ENCODE results near the gene NREP.

NREP gene

DNA sequence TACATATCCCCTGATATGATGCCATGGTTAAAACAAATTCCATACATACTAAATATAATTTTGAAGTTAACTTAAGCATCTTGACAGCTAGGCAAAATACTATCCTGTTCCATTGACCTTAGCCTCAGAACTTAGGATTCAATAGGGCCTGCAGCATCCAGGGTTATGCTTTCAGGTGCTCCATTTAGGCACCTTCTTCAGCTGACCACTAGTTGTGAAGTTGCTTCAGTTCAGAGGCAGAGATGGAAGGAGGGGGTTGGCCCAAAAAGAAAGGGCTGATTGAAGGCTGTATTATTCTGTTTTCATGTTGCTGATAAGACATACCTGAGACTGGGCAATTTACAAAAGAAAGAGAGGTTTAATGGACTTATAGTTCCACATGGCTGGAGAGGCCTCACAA, 7.0 kb upstream of the NREP start:
- no peak for DNase-seq

DNA sequence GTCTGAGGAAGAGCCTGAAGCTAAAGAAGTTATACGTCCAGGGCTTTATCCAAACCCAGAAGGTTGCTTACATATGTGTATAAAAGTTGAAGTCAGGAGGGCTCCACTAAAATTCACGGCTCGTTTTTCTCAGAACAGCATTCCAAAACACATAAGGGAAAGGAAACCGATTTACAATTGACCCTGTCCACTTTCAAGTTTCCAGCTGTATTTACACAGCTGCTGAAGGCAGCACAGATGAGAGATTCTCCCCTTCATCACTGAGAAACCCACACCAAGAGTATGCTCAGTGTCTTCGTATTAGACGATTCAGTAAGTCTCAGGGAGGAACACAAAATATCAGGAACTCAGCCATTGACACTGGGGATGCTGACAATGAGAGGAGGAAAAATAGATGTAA, 5.9 kb upstream of the NREP start:
- no peak for DNase-seq

DNA sequence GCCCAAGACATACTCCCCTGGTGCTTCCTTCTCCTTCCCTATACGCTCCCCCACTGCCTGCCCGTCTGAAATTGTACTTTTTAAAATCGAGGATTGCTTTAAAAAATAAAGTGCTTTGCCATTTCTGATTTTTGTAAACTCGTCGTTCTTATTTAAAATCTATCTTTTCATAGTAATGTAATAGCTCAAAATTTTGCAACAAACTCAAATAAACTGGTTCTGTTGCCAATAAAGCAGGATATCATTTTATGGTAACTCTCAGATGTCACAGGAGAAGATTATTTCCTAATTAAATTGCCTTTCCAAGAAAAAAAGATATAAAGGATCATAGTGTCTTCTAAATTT, 1.3 kb upstream of the NREP start:
- DNase-seq, result no peak

DNA sequence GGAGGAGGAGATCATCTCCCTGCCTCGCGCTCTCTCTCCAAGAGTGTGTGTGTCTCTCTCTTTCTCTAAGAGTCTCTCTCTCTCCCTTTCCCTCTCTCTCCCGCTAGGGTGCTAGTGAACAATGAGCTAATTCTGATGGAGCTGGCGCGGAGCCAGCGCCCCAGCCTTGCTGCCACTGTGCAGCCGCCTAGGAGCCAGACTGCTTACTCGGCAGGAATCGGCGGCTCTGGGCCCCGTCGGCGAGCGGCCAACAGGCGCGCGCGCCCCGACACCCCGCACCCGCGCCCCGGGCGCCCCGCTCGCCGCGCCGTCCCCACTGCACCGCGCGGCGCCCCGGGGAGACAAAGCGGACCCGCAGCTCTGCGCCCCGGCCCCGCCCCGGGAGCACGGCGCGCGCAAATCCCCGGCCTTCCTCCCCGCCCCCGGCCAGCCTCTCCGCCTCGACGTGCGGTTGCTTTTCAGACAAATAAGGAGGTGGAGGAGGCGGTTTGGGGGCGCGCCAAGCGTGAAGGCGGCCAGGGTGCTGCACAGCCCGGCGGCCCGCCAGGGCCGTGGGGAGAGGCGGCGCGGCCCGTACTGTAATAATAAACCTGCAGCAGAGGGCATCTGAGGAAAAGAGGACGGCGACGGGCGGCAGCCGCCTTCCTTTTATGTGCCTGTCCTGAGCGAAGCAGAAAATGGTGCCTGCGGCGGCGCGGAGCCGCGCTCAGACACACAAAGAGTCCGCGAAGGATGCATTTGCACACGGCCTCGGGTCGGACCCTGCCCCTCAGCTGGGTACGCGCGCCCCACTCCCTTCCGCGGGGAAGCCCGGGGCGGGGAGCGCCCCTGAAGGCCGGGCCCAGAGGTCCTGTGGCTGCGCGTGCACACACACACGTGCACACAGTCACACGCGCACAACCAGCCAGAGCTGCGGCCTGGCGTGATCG, 625 bp upstream of the NREP start:
- DNase-seq, result peak; percentile 85 to 93

DNA sequence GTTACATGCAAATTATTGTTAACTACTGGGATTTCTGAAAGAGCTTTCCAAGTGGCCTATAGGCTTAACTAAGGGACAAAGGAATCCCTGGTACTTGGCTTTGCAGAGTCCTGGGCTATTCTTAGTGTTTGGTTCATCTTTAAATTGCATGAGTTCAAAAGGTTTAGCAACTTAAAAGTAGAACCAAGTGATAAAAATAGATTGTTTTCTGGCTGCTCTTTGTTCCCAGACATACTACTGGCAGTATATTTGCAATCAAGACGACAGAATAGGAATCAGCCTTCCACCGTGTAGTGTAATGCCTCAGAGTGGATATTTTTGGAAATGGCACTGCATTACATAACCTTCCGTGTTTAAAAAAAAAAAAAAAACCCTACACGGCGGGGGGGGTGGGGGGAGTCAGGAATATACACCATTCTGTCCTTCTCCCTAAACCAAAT, 1.0 kb downstream of the NREP start:
- peak; percentile 32 to 48 for DNase-seq

DNA sequence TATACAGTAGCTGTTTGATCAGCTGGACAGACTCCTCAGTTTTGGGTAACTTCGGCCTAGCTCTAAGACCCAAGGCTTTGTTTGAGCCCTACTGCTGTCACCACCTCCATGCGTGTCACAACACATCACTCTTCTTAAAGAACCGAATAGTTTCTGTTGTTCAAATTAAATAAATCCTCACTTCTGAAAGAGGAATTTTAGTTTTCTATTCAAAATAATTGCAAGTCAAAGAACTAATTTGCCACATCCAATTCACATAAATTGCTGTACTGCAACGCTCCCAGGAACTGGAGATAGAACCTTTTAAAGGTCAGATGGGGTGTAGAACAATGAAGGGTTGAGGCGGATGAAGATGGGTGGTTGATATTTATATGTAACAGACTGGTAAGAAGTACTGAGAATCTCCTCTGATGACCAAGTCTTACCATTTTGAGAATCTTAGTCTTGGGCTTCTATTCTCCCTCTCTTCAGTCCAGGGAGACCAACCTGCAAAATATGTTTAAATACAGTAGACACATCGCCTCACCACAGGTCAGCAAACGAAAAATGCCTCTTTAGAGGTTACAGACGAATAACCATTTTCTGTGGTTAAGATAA, 1.6 kb downstream of the NREP start:
- no peak for DNase-seq

DNA sequence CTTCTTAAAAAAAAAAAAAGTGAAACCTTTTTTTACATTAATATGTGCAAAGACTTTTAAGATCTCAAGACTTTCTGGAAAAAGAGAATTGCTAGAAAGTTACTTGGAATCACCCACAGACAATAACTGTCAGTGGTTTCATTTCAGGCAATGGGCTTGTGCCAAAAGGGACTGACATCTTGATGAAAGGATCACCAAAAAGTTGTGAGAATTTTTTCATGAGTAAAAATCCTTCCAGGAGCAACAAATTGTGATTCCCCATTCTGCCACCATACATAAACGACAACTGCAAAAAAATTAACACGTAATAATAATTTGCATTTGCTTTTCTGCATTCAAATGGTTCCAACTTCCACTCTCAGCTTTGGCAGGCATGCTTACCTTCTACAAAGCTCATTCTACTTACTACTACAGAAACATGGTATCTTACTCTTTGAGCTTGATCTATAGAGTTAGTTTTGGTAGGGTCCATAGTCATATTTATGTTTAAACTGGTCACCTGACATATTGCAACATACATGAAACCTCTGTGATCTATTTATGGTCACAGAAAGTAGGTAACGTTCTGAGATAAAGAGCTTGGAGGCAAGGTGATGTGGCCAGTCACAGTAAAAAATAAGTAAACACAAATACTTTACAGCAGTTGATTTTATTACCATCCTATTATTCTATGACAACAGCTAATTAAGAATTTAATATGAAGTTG, 3.0 kb downstream of the NREP start:
- no peak for DNase-seq

DNA sequence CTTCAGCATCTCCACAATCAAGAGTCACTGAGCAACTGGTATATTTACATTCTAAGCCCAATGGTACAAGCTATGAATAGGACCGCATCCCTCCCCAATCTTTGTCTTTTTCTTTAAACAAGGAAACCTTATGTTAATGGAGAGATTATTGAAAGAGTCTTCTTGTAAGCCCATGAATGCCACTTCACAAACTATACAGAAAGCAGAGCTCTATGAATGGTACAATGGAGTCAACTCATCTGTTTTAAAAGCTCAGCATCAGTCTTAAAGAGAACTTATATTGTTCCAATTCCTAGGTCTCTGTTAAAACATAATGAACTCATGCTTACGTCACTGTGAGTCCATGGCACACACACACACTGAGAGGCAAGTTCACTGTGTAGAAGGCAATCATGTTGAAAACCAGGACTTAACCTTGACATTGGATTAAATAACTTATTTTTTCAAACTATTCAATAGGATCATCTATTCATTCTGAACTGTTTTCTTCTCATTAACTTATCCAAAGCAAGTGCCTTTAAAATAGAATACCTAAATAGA, 4.5 kb downstream of the NREP start:
- no peak for DNase-seq

DNA sequence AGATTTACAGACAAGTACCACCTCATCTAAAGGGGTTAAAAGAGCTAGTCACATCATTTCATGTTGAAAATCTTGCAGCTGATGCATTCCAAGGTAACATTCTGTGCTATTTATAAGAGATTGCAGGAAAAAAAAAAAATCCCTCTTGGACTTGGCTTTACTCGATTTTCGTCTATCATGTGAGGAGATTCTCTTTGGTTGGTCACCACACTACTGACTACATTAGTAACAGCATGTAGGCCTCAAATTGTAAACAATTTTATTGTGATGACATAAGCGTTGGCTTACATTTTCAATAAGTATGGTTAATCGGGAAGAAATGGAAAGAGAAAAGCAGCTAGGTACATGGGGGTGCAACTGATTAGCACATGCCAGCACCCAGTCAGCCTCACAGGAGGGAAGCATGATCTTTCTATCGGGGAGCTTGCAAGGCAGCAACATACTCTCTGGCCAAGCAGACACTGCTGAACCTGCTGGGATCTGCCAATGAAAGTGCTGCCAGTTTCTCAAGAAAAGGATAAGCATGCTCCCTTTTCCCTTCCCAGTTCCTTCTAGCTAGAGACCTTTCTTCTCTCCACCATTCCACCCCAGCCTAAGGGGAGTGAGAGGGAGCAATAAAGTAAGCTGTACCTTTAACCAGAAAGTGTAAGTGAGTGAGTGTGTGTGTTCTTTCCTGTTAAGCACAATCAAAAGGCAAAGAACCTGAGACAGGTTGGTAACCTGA, 7.5 kb downstream of the NREP start:
- DNase-seq, result no peak

DNA sequence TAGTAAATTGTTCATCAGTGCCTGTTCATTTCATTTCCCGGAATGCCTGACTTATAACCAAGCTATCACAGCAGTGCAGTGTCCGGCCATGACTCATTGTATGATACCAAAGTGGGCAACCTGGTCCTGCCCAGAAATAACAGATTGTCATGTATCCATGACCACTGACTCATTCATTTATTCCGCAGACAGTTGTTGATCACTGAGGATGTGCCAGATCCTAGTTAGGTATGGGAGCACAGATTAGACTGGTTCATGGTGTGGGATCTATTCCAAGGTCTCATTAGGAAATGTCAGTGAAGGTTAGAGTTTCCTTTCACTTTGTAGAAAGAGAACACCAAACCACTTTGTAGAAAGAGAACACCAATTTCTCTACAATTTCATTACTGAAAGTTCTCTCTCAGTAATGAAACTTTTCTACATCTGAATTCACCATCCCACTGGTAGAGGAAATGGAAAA, 8.7 kb downstream of the NREP start:
- no peak for DNase-seq

DNA sequence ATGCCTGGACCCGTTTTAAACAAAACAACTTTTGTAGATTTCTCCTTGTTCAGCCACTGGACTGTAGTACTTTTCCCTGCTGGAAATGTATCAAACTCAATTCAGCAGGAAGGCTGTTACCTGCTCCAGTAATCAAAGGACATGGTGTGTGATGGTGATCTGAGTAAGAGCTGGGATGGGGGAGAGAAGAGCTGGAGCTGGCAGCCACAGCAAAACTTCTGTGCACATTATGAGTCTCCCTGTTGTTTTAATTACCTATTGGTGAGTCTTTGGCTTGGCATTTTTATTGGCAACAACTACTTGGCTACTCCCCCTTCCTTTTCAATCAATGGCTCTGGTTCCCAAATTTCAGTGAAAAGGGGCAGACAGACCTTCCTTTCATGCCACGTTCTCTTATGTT, 9.7 kb downstream of the NREP start:
- no peak for DNase-seq

DNA sequence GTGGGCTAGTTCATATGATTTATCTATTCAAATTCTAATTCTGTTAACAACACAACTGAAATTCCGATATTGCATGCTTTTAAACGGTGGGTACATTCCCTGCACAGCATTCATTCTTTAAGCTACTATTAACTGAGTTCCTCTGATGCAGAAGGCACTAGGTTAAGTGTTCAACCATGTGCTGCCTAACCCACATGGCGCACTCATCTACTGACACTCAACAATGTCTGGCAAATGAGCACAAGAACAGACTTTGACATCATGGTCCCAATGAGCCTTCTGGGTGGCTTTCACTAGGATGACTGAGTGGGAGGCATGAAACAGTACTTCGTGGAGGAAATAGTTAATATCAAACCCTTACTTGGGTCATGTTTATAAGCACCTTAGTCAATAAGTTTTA, 10.2 kb downstream of the NREP start:
- no peak for DNase-seq

DNA sequence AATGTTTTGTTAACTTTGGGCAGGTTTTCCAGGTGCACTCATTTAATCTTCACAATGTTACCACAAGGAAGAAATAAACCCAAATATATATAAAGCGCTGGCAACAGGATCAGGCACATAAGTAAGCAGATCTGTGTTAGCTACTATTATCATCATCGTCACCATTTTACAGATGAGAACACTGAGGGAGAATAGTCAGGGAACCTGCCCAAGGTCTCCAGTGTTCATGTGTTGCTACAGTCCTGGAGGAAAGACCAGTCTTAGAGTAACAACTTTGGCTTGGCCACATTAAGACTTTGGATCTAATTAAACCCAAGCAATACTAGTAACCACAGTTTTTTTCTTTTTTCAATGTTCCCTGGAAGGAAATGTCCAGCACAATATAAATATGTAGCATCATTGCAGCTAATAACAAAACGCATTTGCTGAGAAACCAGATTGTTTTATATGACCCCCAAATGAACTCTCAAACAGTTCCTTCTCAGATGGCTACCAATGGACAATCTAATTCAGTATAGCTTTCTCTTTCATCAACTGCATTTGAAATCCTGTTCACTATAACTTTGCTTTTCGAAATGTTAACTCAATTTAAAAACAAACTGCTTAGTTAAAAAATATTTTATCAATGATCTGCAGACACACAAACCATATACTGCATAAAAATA, 11.8 kb downstream of the NREP start:
- no peak for DNase-seq

DNA sequence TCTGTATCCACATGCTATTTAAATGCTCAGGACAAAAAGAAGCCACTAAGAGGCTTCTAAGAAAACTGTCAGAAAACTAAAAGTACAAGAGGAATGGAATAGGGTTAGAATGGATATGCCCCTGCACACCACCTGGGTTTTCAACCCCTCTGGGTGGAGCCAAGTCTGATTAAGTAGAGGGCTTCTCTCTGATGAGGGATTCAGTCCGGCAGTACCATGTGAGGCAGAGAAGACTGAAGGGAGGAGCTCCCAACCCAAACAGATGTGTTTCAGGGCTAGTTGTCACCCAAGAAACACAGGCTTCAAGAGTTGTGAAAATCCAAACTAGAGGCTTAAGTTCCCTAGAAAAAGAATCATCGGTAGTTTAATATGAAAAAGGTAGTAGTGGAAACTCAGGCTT, 12.5 kb downstream of the NREP start:
- no peak for DNase-seq

DNA sequence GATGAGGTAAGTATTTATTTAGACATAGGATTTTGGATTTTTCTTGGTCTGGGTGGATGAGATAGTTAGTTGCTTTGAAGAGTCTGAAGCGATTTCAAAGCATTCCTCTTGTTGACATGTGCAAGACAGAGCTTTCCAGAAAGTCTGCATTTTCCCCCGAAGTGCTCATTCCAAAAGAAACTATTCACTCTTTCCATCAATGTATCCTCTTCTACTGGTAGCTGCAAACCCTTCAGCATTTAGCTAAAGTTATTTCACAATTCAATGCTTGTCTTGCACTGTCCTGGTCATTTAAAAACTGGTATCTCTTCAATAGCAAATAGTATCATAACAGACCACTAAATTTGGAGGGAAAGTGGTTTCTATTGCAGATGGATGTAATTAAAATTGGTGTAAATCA, 13.0 kb downstream of the NREP start:
- no peak for DNase-seq

DNA sequence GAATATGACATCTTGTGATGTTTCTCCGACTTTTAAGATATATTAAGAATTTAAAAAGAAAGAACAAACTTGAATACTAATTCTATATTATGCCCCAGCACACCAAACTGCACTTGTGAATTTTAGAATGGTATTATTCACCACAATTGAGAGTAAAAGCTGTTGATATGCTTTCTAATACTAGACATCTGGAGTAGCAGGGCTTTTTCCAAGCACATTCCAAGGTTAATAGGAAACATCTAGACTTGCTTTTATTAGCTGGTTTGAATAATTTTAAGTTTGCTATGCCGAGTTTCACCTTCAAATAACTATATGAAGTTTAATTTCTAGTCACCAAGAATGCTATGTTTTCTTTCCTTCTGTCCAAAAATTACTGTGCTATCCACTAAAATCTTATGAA, 13.5 kb downstream of the NREP start:
- no peak for DNase-seq

DNA sequence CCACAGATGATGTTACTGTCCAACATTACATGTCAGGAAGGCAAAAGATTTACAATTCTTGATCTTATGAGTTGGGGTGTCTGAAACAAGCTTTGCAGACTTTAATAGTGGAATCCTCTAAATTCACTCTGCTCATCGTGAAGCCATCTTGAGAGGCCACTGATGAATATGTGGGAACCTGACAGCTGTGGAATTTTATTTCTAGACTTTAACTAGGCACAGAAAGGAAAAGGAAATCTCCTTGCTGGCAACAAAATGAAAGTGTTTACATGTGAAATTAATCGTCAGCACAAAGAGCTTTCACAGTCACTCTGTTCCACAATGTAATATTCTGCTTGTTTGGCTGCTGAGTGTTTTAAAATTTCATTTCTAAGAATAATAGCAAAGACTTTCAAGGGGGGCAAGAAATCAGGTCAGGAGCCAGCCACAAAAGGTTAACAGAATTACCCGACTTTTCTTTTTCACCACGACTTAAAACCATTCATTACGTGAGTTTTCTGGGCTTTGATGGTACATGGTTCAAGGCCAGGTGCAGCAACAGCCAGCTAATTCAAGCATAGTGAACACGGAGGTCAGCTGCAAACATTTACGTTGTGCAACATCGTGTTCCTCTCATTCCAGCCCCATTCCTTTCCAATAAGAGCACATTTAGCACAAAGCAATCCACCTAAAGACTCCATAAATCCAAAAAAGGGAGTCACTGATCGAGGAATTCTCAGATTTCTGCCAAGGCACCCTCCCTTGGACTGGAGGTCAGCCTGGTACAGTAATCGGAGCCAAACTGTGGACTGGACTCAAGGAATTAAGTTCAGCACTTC, 14.6 kb downstream of the NREP start:
- no peak for DNase-seq

DNA sequence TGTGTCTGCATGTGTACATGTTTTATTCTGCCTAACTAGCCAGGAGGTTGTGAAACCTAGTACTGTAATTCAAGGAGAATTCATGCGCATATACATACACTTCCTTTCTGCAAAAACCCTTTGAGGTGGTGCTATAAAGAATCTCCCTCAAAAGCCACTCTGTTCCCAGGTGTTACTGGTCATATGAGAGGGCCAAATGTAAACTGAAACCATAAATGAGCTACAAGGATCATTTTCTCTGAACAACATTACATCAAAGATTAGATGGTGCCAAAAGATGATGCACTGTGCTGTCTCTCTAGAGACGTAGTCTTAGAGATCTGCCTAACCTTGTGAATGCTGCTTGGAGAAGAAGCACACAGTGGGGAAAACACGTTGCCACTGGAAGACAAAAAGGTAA, 15.7 kb downstream of the NREP start:
- DNase-seq, result no peak

DNA sequence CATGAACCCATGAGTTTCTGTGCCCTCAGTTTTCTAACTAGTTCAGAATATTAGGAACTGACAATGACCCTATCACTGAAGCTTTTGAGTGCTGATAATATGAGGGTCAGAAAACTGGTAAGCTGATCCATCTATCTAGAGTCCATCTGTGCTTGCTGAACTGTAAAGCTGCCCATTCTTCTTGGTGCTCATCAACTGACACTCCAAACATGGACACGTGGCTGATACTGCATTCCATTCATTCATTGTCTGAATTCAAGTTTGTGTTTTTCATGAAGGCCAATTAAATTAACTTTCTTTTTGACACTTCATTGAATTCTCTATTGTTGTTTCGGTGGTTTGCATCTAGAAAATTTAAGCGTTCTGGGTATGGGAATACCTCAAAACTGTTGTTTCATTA, 17.6 kb downstream of the NREP start:
- DNase-seq, result no peak

DNA sequence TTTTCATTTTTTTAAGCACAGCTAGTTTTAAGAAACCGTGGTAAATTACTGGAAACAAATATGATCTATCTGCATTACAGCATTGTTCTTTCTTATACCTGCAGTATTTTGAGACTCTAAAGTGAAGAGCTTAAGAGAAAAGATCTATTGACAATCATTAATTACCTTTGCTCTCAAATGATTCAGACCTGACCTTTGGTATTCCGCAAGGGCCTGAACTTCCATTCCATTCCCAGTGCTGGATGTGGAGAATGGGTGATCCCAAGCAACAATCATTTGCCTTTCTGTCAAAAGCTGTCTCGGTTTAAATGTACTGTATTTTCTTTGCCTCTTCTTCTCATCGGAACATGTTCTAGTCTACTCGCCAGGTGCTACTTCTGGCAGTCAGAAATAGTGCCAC, 18.9 kb downstream of the NREP start:
- DNase-seq, result no peak

DNA sequence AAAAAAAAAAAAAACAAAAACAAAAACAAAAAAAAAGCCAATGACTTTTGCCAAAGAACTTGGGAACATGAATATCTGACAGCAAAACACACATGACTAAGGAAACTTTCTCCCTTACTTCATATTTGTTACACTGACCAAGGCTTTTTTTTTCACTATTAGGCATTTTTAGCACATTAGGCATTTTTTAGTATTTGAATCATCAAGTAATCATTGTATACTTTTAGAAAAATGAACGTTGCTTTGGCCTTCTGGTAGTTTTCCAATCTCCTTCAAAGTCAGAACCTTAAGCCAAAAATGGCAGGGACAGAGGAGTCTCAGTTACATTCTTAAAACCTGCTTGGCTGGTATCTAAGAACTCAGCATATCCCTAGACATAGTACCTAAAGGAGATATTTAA, 19.3 kb downstream of the NREP start:
- DNase-seq, result no peak

All from inflammatory macrophage treated with lipopolysaccharide for 1 hour (primary cell).